Stromal cell of bone marrow (primary cell): Measurements from ENCODE around the gene SYDE2.
"Not testable (repeated sequence)": the region's sequence is repeated elsewhere in the genome, so short reads cannot be mapped to it uniquely, and the experiment has no call there.

Experiments
- DNase-seq: peaks from one replicate; pipeline ENCODE4 v3.0.0-alpha.2; 2012; ENCODE audit warnings: low read depth

The SYDE2 gene

GRCh38 chr1:85208488-85208887, 7.7 kb upstream of the SYDE2 start:
- DNase-seq, result no peak

- no peak for DNase-seq
Measured at GRCh38 chr1:85203573-85204171, 2.9 kb upstream of the SYDE2 start.

DNA sequence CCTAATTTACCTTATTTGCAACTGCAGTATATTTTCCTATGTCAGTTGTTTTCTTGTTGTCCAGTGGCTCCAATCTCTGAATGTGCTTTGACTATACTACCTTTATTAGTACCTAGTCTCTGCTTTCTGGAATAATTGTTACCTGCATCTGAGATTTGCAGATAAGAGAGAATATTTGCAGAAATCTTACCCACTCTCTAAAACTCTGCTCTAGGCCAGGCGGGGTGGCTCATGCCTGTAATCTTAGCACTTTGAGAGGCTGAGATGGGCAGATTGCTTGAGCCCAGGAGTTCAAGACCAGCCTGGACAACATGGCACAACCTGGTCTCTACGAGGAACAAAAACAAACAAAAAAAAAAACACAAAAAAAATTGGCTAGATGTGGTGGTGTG, 2.0 kb upstream of the SYDE2 start:
- DNase-seq, result no peak

- DNase-seq, result no peak
Measured at GRCh38 chr1:85202092-85202863, 1.5 kb upstream of the SYDE2 start.

DNA sequence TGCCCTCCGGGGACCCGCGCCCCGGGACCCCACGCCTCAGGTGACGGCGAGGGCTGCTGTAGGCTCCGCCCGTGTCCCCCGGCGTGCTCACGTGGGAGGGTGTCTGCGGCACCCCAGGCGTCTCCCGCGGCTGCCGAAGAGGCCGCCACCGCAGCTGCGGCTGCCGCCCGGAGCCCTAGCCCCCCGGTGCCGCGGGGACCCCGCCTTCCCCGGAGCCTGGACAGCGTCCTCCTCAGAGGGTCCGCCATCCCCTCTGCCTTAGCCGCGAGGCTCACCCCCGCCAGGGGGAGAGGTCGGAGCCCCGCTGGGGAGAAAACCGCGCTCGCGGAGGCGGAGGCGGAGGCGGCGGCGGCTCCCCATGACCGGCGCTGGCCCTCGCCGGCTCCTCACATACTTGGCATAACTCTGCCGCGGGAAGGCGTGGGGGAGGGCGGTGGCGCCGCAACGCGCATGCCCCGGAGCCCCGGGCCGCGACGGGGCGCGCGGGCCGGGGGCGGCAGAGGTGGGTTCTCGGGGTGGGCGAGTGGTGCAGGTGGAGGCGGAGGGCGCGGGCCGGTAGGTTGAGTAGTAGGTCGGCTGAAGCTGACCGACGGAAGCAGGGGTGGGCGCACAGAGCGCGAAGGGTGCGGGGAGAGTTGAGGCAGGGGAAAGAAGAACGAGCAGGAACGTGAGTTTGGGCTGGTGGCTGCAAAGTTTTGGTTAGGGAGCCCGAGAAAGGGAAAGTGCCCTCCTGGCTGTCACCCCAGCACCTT, 700 bp upstream of the SYDE2 start:
- no peak for DNase-seq

DNA sequence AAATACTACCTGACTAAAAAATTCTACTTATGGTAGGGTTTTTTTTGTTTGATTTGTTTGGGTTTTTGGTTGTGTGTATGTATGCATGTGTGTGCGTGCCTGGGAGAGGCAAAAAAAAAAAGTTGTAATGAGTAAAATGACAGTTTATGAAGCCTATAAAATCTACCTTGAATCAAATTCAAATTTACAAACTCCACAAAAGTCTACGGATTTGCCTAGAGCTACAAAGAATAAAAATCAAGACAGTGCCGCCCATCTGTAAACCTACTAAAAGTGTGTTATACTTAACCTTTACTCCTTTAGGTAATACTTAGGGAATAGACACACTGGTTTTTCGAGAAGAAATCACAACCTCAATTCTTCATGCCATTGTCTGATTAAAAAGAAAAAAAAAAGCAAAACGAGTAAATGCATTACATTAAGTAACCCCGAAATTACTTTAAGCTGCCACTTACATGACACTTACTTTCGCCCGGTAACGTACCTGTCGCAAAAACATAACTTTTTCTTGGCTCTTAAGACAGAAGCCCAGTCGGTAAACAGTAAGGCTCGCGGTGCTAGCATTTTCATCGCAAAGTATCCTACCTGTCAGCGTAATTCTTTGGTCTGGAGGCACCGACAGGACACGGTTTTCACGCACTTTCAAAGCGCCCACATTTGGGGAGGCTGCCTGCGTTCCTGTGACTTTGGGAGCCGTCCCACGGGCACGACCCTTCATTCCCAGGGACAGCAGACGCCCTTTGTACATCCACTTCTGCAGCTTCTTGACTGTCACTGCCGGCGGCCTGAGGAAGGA, 951 bp downstream of the SYDE2 start:
- DNase-seq, result no peak

- DNase-seq, result no peak
Measured at GRCh38 chr1:85198864-85199263, 2.0 kb downstream of the SYDE2 start.

- DNase-seq, result no peak
Measured at GRCh38 chr1:85196358-85196757, 4.5 kb downstream of the SYDE2 start.

- no peak for DNase-seq
Measured at GRCh38 chr1:85195703-85196102, 5.1 kb downstream of the SYDE2 start.

DNA sequence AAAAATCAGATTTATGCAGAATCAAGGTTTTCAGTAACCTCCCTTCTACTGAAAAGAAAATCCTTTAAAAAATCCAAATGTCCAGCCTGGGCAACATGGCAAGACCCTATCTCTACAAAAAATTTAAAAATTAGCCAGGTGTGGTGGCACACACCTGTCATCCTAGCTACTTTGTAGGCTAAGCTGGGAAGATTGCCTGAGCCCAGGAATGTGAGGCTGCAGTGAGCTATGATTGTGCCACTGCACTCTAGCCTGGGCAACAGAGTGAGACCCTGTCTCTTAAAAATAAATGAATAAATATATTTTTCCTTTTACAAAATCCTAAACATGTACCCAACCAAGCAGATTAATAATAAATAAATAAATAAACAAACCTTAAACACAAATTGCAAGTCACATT, 8.7 kb downstream of the SYDE2 start:
- DNase-seq, result not testable (repeated sequence)

GRCh38 chr1:85189120-85189519, 11.7 kb downstream of the SYDE2 start:
- no peak for DNase-seq

GRCh38 chr1:85188530-85188929, 12.3 kb downstream of the SYDE2 start:
- DNase-seq, result no peak

GRCh38 chr1:85187021-85187420, 13.8 kb downstream of the SYDE2 start:
- not testable (repeated sequence) for DNase-seq

DNA sequence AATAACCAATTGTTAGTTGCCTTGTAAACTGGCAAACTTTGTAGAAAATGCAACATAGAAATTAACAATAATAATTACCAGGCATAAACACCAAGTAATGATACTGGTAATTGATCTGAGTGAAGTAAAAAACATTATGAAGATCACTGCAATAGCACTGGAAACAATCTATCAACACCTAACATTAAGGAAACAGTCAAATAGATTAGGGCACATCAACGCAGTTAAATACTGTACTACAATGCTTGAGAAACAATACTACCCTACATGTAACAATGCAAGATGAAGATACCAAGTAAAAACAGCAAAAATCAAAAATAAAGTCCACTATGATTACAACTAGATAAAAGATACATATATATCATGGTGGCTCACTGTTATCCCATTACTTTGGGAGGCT, 16.6 kb downstream of the SYDE2 start:
- DNase-seq, result no peak

GRCh38 chr1:85182700-85183099, 18.1 kb downstream of the SYDE2 start:
- DNase-seq, result no peak

- DNase-seq, result no peak
Measured at GRCh38 chr1:85180869-85181268, 19.9 kb downstream of the SYDE2 start.

DNA sequence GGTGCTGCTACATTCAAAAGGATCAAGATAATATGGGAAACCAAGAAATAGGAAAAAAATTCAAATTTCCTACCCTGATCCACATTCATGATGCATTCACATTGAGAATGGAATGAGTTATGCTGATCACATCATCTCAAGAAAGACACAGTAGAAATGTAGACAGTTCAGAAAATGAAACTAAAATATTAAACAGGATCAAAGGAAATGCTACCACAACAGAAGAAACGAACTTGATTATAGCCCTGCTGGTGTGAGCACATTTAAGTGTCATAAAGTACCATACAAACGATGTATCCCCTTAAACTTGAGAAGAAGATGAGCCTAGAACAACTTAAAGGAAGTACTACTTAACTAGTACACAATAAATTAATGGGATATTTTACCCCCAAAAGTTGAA, 21.3 kb downstream of the SYDE2 start:
- DNase-seq, result no peak

DNA sequence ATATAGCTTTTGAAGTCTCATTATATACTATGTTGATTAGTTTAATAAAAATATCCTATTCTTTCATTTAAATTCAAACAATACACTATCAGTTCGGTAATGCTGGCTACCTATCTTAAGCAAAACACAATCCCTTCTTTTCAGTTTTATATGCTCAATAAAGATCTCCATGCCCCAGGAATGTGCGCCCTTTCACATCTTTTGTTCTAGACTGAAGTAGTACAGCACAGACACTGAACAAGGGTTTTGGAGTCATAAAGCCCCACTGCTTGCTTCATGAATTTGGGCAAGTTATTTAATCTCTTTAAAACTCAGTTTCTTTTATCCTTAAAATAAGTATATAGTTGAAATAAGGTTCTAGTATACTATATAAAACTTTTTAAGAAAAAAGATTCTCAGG, 22.4 kb downstream of the SYDE2 start:
- DNase-seq, result no peak

GRCh38 chr1:85174503-85174902, 26.3 kb downstream of the SYDE2 start:
- no peak for DNase-seq

- DNase-seq, result no peak
Measured at GRCh38 chr1:85172684-85173337, 28.0 kb downstream of the SYDE2 start.

GRCh38 chr1:85171721-85172120, 29.1 kb downstream of the SYDE2 start:
- DNase-seq, result no peak

- no peak for DNase-seq
Measured at GRCh38 chr1:85168884-85169283, 31.9 kb downstream of the SYDE2 start.
